ENCODE measurements around the gene SSBP4. TPM values are rescaled to one million over a fixed set of nuclear protein-coding genes. Genes with fewer than 3 reads are reported as not detected.
A peak's percentile ranks its signal among the peaks of the same experiment; 100 is the strongest.

Gene SSBP4
- total RNA-seq, 1 donor from 2014 or later = 56.6 TPM

DNA sequence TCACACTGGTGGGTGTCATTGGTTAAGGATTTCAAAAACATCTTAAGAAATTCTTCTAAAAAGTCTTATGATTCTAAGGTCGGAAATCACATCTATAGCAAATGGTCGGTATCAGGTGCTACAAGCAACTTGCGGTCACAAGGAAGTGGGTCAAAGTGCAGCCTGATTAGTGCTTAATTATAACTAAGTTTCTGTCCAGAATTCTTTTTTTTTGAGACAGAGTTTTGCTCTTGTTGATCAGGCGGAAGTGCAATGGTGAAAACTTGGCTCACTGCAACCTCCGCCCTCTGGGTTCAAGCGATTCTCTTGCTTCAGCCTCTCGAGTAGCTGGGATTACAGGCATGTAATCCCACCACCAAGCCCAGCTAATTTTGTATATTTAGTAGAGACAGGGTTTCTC, 34.4 kb upstream of the SSBP4 start:
- peaks cover 19% of the 10 kb centered on the region for H3K4me1 ChIP-seq (ENCODE audit: insufficient read depth, low read length)
- H3K9me3 Mint-ChIP-seq (ENCODE audit: unreplicated experiment) = no peaks in the 10 kb centered on the region

DNA sequence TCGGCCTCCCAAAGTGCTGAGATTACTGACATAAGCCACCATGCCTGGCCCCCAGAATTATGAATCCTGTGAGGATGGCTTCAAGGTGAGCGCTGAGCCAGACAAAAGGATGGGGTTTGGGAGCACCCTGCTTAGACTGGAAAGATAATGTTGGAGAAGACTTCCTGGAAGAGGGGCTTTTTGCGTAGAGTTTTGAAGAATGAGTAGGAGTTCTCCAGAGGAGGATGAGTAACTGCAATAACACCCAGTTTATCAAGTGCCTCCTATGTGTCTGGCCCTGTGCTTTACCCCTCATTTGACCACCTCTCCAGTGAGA, 33.9 kb upstream of the SSBP4 start:
- DNase-seq (ENCODE audit: low read depth) (no peak), FAIRE-seq (no peak)
- H3K36me3 ChIP-seq (ENCODE audit: insufficient read depth, low read length) = no peaks in the 10 kb centered on the region
- H3K4me2 ChIP-seq (ENCODE audit: low read length) = peak overlapping the region; percentile 79
- H3K27me3 ChIP-seq (ENCODE audit: insufficient read depth, low read length) = no peaks in the 10 kb centered on the region
- H2AFZ ChIP-seq (ENCODE audit: low read depth, low read length) = no peak overlapping the region
- no peak overlapping the region for H3K9ac ChIP-seq (ENCODE audit: low read length)
- peaks cover 25% of the 10 kb centered on the region for H4K20me1 ChIP-seq (ENCODE audit: insufficient read depth, low read length)
- Mint-ChIP-seq H3K9me3 (ENCODE audit: unreplicated experiment) (no peaks in the 10 kb centered on the region), H3K27me3 (ENCODE audit: low read depth, unreplicated experiment) (peaks cover 6% of the 10 kb centered on the region), H3K4me3 (ENCODE audit: unreplicated experiment) (no peak overlapping the region), H3K36me3 (ENCODE audit: low read depth, unreplicated experiment) (no peaks in the 10 kb centered on the region), H3K27ac (ENCODE audit: unreplicated experiment) (peak overlapping the region; percentile 66), H3K4me1 (ENCODE audit: low read depth, unreplicated experiment) (peaks cover 5% of the 10 kb centered on the region)
- no peaks in the 10 kb centered on the region for H3K9me3 ChIP-seq (ENCODE audit: insufficient read depth, low read depth, low read length)
- H3K4me3 ChIP-seq (ENCODE audit: insufficient read depth, low read depth, low read length) = no peak overlapping the region
- peaks cover 19% of the 10 kb centered on the region for H3K4me1 ChIP-seq (ENCODE audit: insufficient read depth, low read length)
- no peak overlapping the region for H3K27ac ChIP-seq (ENCODE audit: low read depth, low read length)
- no peak for TF ChIP-seq EZH2 (IDR thresholded peaks at IDR 0.05; ENCODE audit: insufficient read depth, low read length)
- TF ChIP-seq, protein P1, sequence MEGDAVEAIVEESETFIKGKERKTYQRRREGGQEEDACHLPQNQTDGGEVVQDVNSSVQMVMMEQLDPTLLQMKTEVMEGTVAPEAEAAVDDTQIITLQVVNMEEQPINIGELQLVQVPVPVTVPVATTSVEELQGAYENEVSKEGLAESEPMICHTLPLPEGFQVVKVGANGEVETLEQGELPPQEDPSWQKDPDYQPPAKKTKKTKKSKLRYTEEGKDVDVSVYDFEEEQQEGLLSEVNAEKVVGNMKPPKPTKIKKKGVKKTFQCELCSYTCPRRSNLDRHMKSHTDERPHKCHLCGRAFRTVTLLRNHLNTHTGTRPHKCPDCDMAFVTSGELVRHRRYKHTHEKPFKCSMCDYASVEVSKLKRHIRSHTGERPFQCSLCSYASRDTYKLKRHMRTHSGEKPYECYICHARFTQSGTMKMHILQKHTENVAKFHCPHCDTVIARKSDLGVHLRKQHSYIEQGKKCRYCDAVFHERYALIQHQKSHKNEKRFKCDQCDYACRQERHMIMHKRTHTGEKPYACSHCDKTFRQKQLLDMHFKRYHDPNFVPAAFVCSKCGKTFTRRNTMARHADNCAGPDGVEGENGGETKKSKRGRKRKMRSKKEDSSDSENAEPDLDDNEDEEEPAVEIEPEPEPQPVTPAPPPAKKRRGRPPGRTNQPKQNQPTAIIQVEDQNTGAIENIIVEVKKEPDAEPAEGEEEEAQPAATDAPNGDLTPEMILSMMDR (IDR thresholded peaks at IDR 0.05; ENCODE audit: insufficient read depth, low read depth, low read length) = no peak
- peaks cover 17% of the 10 kb centered on the region for H3K79me2 ChIP-seq (ENCODE audit: insufficient read depth, low read length)

More for the DNA sequence above, 34.4 kb upstream of the SSBP4 start:
- H3K4me2 ChIP-seq (ENCODE audit: low read length) = no peak overlapping the region
- no peak overlapping the region for H3K4me3 Mint-ChIP-seq (ENCODE audit: unreplicated experiment)
- H3K9ac ChIP-seq (ENCODE audit: low read length) = no peak overlapping the region
- H4K20me1 ChIP-seq (ENCODE audit: insufficient read depth, low read length) = peaks cover 22% of the 10 kb centered on the region
- TF ChIP-seq, protein P1 (IDR thresholded peaks at IDR 0.05; ENCODE audit: insufficient read depth, low read depth, low read length) = no peak
- no peak for TF ChIP-seq EZH2 (IDR thresholded peaks at IDR 0.05; ENCODE audit: insufficient read depth, low read length)
- H3K36me3 Mint-ChIP-seq (ENCODE audit: low read depth, unreplicated experiment) = no peaks in the 10 kb centered on the region
- peaks cover 17% of the 10 kb centered on the region for H3K79me2 ChIP-seq (ENCODE audit: insufficient read depth, low read length)
- no peak overlapping the region for H2AFZ ChIP-seq (ENCODE audit: low read depth, low read length)
- H3K4me3 ChIP-seq (ENCODE audit: insufficient read depth, low read depth, low read length) = no peak overlapping the region
- peaks cover 7% of the 10 kb centered on the region for H3K4me1 Mint-ChIP-seq (ENCODE audit: low read depth, unreplicated experiment)
- H3K9me3 ChIP-seq (ENCODE audit: insufficient read depth, low read depth, low read length) = no peaks in the 10 kb centered on the region
- no peak overlapping the region for H3K27ac ChIP-seq (ENCODE audit: low read depth, low read length)
- H3K27ac Mint-ChIP-seq (ENCODE audit: unreplicated experiment) = no peak overlapping the region
- no peaks in the 10 kb centered on the region for H3K27me3 ChIP-seq (ENCODE audit: insufficient read depth, low read length)
- H3K36me3 ChIP-seq (ENCODE audit: insufficient read depth, low read length) = no peaks in the 10 kb centered on the region
- no peak for DNase-seq (ENCODE audit: low read depth)
- FAIRE-seq = no peak
- peaks cover 6% of the 10 kb centered on the region for H3K27me3 Mint-ChIP-seq (ENCODE audit: low read depth, unreplicated experiment)

DNA sequence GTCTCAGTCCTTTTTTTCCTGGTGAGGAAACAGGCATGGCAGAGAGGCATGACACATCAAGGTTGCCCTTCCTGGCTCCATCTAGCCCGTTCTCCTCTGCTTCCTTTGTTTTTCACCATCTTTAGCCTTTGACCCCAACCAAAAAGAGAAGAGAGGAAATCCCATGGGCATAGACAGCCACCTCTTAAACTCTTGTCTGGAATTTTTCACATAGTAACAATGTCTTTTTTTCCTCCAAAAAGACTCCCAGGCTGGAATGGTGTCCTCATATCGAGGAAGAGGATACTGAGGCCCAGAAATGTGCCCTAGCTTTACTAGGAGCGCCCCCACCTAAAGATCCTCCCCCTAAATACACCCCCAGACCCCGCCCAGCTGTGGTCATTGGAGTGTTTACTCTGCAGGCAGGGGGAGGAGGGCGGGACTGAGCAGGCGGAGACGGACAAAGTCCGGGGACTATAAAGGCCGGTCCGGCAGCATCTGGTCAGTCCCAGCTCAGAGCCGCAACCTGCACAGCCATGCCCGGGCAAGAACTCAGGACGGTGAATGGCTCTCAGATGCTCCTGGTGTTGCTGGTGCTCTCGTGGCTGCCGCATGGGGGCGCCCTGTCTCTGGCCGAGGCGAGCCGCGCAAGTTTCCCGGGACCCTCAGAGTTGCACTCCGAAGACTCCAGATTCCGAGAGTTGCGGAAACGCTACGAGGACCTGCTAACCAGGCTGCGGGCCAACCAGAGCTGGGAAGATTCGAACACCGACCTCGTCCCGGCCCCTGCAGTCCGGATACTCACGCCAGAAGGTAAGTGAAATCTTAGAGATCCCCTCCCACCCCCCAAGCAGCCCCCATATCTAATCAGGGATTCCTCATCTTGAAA, 33.3 kb upstream of the SSBP4 start, which contains the start of gene GDF15:
TSS of gene GDF15 (plus strand) at position 484 of the 868 bp plus-strand sequence. CDS start at position 516, 32 bp downstream.
- H3K4me3 Mint-ChIP-seq (ENCODE audit: unreplicated experiment) = peak within 1 kb of the TSS; percentile 20
- no peak for TF ChIP-seq EZH2 (IDR thresholded peaks at IDR 0.05; ENCODE audit: insufficient read depth, low read length)
- TF ChIP-seq, protein P1 (IDR thresholded peaks at IDR 0.05; ENCODE audit: insufficient read depth, low read depth, low read length) = peak; percentile 49
- peak; percentile 80 for DNase-seq (ENCODE audit: low read depth)

More for the DNA sequence above, 33.3 kb upstream of the SSBP4 start, which contains the start of gene GDF15:
- H3K79me2 ChIP-seq (ENCODE audit: insufficient read depth, low read length) = peaks cover 17% of the 10 kb centered on the region
- H3K9ac ChIP-seq (ENCODE audit: low read length) = peak within 1 kb of the TSS; percentile 52
- H3K4me3 ChIP-seq (ENCODE audit: insufficient read depth, low read depth, low read length) = peak within 1 kb of the TSS; percentile 57
- H2AFZ ChIP-seq (ENCODE audit: low read depth, low read length) = peak within 1 kb of the TSS; percentile 2
- no peaks in the 10 kb centered on the region for H3K27me3 ChIP-seq (ENCODE audit: insufficient read depth, low read length)
- Mint-ChIP-seq H3K9me3 (ENCODE audit: unreplicated experiment) (no peaks in the 10 kb centered on the region), H3K4me1 (ENCODE audit: low read depth, unreplicated experiment) (peaks cover 5% of the 10 kb centered on the region), H3K27me3 (ENCODE audit: low read depth, unreplicated experiment) (peaks cover 9% of the 10 kb centered on the region), H3K36me3 (ENCODE audit: low read depth, unreplicated experiment) (no peaks in the 10 kb centered on the region), H3K27ac (ENCODE audit: unreplicated experiment) (peak within 1 kb of the TSS; percentile 66)
- FAIRE-seq = no peak
- H3K4me2 ChIP-seq (ENCODE audit: low read length) = peak within 1 kb of the TSS; percentile 79
- H3K9me3 ChIP-seq (ENCODE audit: insufficient read depth, low read depth, low read length) = no peaks in the 10 kb centered on the region
- H3K4me1 ChIP-seq (ENCODE audit: insufficient read depth, low read length) = peaks cover 15% of the 10 kb centered on the region
- H3K27ac ChIP-seq (ENCODE audit: low read depth, low read length) = no peak within 1 kb of the TSS
- no peaks in the 10 kb centered on the region for H3K36me3 ChIP-seq (ENCODE audit: insufficient read depth, low read length)
- peaks cover 25% of the 10 kb centered on the region for H4K20me1 ChIP-seq (ENCODE audit: insufficient read depth, low read length)

All from astrocyte (in vitro differentiated cells and primary cell).